OCI-M2 (cell line): ENCODE measurements around the gene BEND7.
"Not testable (repeated sequence)": the region's sequence is repeated elsewhere in the genome, so short reads cannot be mapped to it uniquely, and the experiment has no call there.

Experiments used
- DNase-seq: peaks from one replicate; lab custom pipeline; 2025; ENCODE audit not compliant: unreplicated experiment; lab: John Stamatoyannopoulos, UW

The BEND7 gene

GRCh38 chr10:13528875-13529713 lies at the start of gene BEND7:
BEND7 (minus strand) TSS chr10:13529014; CDS start chr10:13528533, 481 bp downstream.
- DNase-seq = no peak

- DNase-seq = no peak
These were observed 45.1 kb upstream of the BEND7 start for GRCh38 chr10:13573960-13574359.

- DNase-seq = no peak
These were observed 42.7 kb upstream of the BEND7 start for GRCh38 chr10:13571541-13571940.

- no peak for DNase-seq
These were observed 38.2 kb upstream of the BEND7 start for GRCh38 chr10:13567030-13567429.

DNA sequence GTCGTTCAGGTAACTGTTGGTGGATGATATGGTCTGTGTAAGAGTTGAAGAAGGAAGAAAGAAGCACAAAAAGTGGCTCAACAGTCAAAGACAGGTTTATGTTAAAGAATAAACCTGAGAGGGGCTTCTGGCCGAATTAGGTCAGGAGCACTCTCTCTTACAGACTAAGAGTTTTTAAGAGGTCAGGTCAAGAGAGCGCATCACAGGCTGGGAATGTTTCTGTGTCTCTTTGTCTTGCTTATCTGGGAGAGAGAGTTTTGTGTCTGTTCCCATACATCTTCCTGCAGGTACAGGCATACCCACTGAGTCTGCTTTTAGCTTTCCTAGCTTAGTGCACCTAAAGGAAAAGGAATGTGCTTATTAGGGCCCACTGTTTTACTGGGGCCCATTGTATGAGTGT lies 35.8 kb upstream of the BEND7 start:
- DNase-seq = no peak

DNA sequence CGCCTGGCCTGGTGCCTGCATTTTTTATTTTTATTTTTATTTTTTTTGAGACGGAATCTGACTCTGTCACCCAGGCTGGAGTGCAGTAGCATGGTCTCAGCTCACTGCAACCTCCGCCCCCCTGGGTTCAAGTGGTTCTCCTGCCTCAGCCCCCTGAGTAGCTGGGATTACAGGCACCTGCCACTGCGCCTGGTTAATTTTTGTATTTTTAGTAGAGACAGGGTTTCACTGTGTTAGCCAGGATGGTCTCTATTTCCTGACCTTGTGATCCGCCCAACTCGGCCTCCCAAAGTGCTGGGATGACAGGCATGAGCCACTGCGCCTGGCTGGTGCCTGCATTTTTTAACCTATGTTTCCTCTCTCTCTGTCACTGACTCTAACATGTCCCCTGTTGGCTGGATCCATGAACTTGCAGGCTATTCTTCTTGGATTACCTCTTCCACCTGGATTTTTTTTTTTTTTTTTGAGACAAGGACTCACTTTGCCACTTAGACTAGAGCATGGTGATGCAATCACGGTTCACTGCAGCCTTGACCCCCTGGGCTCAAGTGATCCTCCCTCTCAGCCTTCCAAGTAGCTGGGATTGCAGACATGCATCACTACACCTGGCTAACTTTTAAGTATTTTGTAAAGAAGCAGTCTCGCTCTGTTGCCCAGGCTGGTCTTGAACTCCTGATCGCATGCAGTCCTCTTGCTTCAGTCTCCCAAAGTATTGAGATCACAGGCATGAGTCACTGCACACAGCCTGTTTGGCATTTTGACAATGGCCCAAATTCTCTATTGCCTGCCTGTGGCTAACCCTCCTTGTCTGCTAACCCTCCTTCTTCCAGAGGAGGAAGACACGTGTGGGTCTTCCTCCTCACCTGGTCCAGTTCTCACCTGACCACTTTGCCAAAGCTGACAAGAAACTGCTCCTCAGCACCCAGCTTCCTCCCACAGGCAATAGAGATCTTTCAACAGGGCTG lies 34.9 kb upstream of the BEND7 start:
- DNase-seq = no peak

DNA sequence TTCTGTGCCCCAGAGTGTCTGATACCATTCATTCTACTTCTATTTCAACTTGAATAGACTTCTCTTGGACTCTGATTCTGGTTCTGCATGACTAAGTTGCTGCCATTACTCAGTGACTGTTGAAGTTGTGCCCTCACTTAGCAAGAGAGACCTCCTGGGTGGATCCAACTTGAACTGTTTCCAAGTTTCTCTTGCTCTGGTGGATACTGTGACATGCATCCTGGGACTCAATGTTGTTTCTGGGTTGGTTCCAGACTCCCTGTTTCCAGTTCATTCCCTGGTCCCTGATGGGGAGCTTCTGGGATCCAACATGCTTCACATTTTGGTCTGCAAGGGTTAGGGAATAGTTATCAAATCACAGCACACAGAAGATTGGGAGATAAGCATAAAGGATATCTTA lies 31.8 kb upstream of the BEND7 start:
- DNase-seq = no peak

- no peak for DNase-seq
These were observed 30.4 kb upstream of the BEND7 start for GRCh38 chr10:13559124-13559700.

DNA sequence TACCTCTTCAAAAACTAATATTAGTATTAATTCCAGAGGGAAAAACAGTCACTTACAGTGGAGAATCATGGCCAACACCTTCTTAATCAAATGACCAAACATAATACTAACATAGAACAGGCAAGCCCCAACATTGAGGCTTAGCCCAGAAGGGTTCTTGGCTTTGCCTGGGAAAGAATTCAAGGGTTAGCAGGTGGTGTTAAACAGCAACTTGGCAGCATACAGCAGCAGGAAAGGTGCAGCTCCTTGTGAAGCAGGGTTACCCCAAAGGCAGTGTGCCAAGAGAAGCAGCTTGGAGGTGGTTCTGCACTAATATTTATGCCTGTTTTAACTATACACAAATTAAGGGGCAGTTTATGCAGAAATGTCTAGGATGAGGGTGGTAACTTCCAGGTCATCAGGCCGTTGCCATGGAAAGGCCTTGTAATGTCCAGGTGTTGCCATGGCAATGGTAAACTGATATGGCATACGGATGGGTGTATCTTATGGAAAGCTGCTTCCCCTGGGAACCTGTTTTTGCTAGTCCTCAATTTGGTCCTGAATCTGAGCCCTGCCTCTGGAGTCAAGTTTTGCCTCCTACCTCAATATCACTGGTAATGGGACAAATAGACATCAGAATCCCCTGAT lies 27.2 kb upstream of the BEND7 start:
- DNase-seq = no peak

DNA sequence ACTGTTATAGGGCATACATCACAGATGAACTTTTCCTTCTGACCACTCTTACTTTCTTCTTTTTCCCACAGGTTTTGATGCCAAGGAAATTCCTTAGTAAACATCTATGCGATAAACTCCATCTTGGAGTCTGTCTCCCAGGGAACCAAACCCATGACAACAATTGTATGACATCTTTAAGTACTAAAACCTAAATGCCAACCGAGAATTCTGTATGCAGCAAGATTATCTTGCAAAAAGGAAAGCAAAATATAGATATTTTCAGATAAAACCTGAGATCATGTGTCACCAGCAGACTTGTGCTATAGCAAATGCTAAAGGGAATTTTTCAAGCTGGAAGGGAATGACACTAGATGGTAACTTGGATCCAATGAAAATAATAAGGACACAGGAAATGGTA lies 22.0 kb upstream of the BEND7 start:
- DNase-seq = no peak

GRCh38 chr10:13542533-13542932 lies 13.7 kb upstream of the BEND7 start:
- DNase-seq = no peak

GRCh38 chr10:13537985-13538384 lies 9.2 kb upstream of the BEND7 start:
- not testable (repeated sequence) for DNase-seq

- peak; percentile 5 for DNase-seq
These were observed 8.0 kb upstream of the BEND7 start for GRCh38 chr10:13536674-13537366.

GRCh38 chr10:13535346-13535745 lies 6.5 kb upstream of the BEND7 start:
- DNase-seq = no peak

- DNase-seq = no peak
These were observed 830 bp upstream of the BEND7 start for GRCh38 chr10:13529714-13529973.

GRCh38 chr10:13528123-13528874 lies 515 bp downstream of the BEND7 start:
- DNase-seq = no peak

DNA sequence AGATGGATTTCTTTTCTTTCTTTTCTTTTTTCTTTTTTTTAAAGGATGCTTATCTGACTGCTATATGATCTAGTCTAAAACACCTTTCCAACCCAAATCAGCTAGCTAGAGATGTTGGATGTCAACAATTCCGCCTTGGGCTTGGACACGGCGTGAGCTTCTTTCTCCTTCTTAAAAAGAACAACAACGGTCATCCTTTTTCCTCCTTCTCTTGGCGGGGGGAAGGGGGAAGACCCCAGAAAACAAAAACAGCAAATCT lies 1.0 kb downstream of the BEND7 start:
- DNase-seq = no peak

GRCh38 chr10:13526948-13527863 lies 1.6 kb downstream of the BEND7 start:
- no peak for DNase-seq

DNA sequence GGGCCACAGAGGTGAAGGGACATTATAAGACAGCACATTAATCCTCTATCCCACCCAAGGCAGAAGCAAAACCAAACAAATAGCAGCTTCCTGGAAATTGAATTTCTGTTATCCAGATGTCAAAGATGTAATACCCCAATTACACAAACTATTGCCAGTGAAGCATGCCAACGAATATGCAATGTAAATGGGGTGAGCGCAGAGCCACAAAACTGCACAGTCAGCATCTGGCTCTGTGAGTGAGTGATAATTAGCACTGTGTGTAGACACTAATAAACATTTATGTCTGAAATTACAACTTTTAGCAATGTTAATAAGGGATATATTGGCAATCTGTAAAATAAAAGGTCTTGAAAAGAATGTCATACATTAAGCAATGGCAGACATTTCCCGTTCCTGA lies 3.2 kb downstream of the BEND7 start:
- no peak for DNase-seq
